RWPE1 (cell line): ENCODE results near the gene TBC1D13.
A peak's percentile ranks its signal among the peaks of the same experiment; 100 is the strongest.
"Not testable (repeated sequence)": the region's sequence is repeated elsewhere in the genome, so short reads cannot be mapped to it uniquely, and the experiment has no call there.

Source experiments
- CTCF ChIA-PET: fragments of 350-600 bp; sonication (Branson Sonifier 250); formaldehyde crosslinking; extraction: SDS; loops from one replicate; lab custom pipeline; 2021; lab: Yijun Ruan, JAX
- POLR2A ChIA-PET: fragments of 400-600 bp; formaldehyde crosslinking; extraction: SDS; loops from one replicate; lab custom pipeline; 2020; ENCODE audit warnings: antibody characterized with exemption; ENCODE audit not compliant: low non-redundant PET; lab: Yijun Ruan, JAX
- DNase-seq: peaks from one replicate; pipeline ENCODE4 v3.0.0; 2012; ENCODE audit warnings: low spot score
- H3K27ac ChIP-seq: fragments of 450-650 bp; 2 replicates; pipeline ENCODE4 v1.5.1; 2017
- CTCF ChIP-seq: fragments of 450-650 bp; conservative IDR thresholded peaks from 2 replicates; pipeline ENCODE4 v1.5.1; 2017; ENCODE audit warnings: low read depth, mild to moderate bottlenecking

Gene TBC1D13

GRCh38 chr9:128792978-128793686 is 6.1 kb downstream of the TBC1D13 start:
- ChIA-PET POLR2A (no interaction called here), CTCF (interaction anchor here (0.7 kb wide), 1 partner anchor 25 kb away, joined by 3 read pairs; no protein-coding TSS in a partner anchor)

GRCh38 chr9:128794961-128795360 is 7.9 kb downstream of the TBC1D13 start:
- POLR2A ChIA-PET, DNase-seq, H3K27ac ChIP-seq: not testable (repeated sequence)
- CTCF ChIA-PET: interaction anchor here (0.7 kb wide), 1 partner anchor 23 kb away, joined by 4 read pairs; the partner anchor contains the start of gene ENDOG

More at GRCh38 chr9:128792978-128793686, 6.1 kb downstream of the TBC1D13 start:
- peak overlapping the region; percentile 3; the same call in 1 of the 2 replicates for H3K27ac ChIP-seq
- no peak for DNase-seq
- TF ChIP-seq CTCF: no peak

- ChIA-PET POLR2A (interaction anchor here (0.6 kb wide), 1 partner anchor 165 kb away, joined by 5 read pairs; no protein-coding TSS in a partner anchor), CTCF (interaction anchor here (0.6 to 1.0 kb wide), 3 partner anchors 20 to 130 kb away, joined by 3 read pairs; partner anchors contain the start of gene PKN3)
- no peak for DNase-seq
- peak overlapping the region; percentile 12; the same call in 1 of the 2 replicates for H3K27ac ChIP-seq
- no peak for TF ChIP-seq CTCF
Observed at GRCh38 chr9:128798896-128799295, 11.8 kb downstream of the TBC1D13 start.

DNA sequence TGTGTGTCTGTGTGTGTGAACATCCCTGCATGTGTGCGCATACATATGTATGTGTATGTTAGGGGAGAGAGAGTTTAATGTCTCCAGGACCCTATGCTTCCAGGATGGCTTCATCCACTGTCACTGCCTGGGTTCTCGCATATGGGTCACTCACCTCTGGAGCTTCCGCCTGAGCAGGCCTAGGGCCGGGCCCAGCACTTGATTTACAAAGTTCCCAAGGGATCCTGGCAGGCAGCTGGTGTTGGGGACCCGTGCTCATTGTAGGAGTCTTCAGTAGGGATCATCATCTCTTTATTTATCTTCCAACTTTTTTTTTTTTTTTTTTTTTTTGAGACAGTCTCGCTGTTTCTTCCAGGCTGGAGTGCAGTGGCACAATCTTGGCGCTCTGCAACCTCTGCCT is 13.0 kb downstream of the TBC1D13 start:
- H3K27ac ChIP-seq: peak overlapping the region; percentile 2; the same call in 1 of the 2 replicates
- POLR2A ChIA-PET: no interaction called here
- TF ChIP-seq CTCF: no peak
- no peak for DNase-seq
- CTCF ChIA-PET: interaction anchor here (0.8 to 1.5 kb wide), 2 partner anchors 18 to 98 kb away, joined by 3 to 6 read pairs; partner anchors contain the start of genes ENDOG and PKN3

DNA sequence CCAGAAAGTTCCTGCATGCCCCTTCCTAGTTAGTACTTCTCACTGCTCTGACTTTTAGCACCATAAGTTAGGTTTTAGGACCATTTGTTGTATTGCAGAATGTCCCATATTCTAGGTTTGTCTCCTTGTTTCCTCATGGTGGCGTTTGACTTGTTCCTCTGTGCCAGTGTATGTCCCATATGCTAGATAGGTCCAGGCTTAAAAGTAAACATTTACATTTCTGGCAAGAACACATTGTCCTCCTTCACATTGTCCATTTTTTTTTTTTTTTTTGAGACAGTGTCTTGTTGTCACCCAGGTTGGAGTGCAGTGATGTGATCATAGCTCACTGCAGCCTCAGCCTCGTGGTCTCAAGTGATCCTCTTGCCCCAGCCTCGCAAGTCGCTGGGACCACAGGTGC is 15.4 kb downstream of the TBC1D13 start:
- ChIA-PET CTCF (no interaction called here), POLR2A (no interaction called here)
- DNase-seq: no peak
- no peak for TF ChIP-seq CTCF
- no peak overlapping the region for H3K27ac ChIP-seq

DNA sequence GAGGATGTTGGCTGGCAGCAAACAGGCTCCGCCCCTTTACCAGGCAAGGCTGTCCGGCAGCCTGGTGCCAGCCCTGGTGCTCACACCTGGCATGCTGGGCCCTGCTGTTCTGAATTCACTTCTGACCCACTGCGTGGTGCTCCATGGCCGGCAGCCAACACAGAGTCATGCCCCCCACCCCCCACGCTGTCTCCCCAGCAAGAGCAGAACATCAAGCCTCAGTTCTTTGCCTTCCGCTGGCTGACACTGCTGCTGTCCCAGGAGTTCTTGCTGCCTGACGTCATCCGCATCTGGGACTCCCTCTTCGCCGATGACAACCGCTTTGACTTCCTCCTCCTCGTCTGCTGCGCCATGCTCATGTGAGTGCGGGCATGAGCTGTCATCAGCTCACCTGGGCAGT is 18.6 kb downstream of the TBC1D13 start:
- ChIA-PET CTCF (no interaction called here), POLR2A (interaction anchor here (0.6 kb wide), 1 partner anchor 15 kb away, joined by 3 read pairs; no protein-coding TSS in a partner anchor)
- no peak overlapping the region for H3K27ac ChIP-seq
- DNase-seq: no peak
- no peak for TF ChIP-seq CTCF

DNA sequence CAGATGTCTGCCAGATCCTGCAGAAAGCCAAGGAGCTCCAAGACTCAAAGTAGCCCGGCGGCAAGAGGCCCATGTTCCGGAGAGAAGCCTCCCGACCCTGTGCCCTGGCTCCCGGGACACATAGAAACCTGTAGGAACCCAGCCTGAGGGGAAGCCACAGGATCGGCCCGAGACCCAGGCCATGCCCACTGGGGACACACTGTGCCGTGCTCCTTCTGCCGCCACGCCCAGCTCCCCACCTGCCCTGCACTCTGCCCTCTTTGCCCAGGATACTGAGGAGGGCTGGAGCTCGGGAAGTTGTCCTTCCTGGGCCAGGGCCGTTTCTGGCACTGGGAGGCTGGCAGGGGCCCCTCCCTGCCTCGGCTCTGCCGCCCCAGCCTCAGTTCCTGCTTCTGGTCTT is 20.8 kb downstream of the TBC1D13 start:
- peak overlapping the region; percentile 4 for H3K27ac ChIP-seq
- ChIA-PET POLR2A (no interaction called here), CTCF (interaction anchor here (1.2 kb wide), 1 partner anchor 11 kb away, joined by 5 read pairs; the partner anchor contains the start of gene ENDOG)
- DNase-seq: no peak
- no peak for TF ChIP-seq CTCF
